Measurements from ENCODE around the gene TPH2.

TPH2 gene

GRCh38 chr12:71938728-71939385 lies at the start of gene TPH2:
Gene TPH2 (plus strand): TSS chr12:71938845. CDS start chr12:71938987, 142 bp downstream.
- H3K9ac ChIP-seq (ENCODE audit: insufficient read length, low read depth), result no peak within 1 kb of the TSS
- no peaks in the 10 kb centered on the region for H3K4me1 ChIP-seq (ENCODE audit: insufficient read depth, insufficient read length)
- TF ChIP-seq ZNF274 (IDR thresholded peaks at IDR 0.05; ENCODE audit: low read depth, low read length) (no peak), SUZ12 (IDR thresholded peaks at IDR 0.05; ENCODE audit: extremely low read depth, insufficient read depth, insufficient read length) (no peak), YY1 (IDR thresholded peaks at IDR 0.05; ENCODE audit: insufficient read depth, insufficient read length) (no peak)
- no peaks in the 10 kb centered on the region for H3K27me3 ChIP-seq (ENCODE audit: insufficient read depth, insufficient read length)
- DNase-seq (ENCODE audit: low read depth, low spot score), result peak; percentile 89
- H3K4me3 ChIP-seq (ENCODE audit: insufficient read length, low read depth), result no peak within 1 kb of the TSS
- no peaks in the 10 kb centered on the region for H3K9me3 ChIP-seq (ENCODE audit: insufficient read depth, low read length)
- no peaks in the 10 kb centered on the region for H3K36me3 ChIP-seq (ENCODE audit: insufficient read depth, insufficient read length, low read length)

- Histone ChIP-seq H3K36me3 (ENCODE audit: insufficient read depth, insufficient read length, low read length) (peaks cover 4% of the 10 kb centered on the region), H3K4me1 (ENCODE audit: insufficient read depth, insufficient read length) (no peaks in the 10 kb centered on the region), H3K9ac (ENCODE audit: insufficient read length, low read depth) (no peak overlapping the region), H3K4me3 (ENCODE audit: insufficient read length, low read depth) (no peak overlapping the region), H3K27me3 (ENCODE audit: insufficient read depth, insufficient read length) (no peaks in the 10 kb centered on the region), H3K9me3 (ENCODE audit: insufficient read depth, low read length) (no peaks in the 10 kb centered on the region)
- DNase-seq (ENCODE audit: low read depth, low spot score), result no peak
- TF ChIP-seq ZNF274 (IDR thresholded peaks at IDR 0.05; ENCODE audit: low read depth, low read length), result no peak
- TF ChIP-seq YY1 (IDR thresholded peaks at IDR 0.05; ENCODE audit: insufficient read depth, insufficient read length), result no peak
- TF ChIP-seq SUZ12 (IDR thresholded peaks at IDR 0.05; ENCODE audit: extremely low read depth, insufficient read depth, insufficient read length), result no peak
Measured at GRCh38 chr12:71890475-71890874, 48.2 kb upstream of the TPH2 start.

GRCh38 chr12:71892059-71892458 lies 46.6 kb upstream of the TPH2 start:
- H3K27me3 ChIP-seq (ENCODE audit: insufficient read depth, insufficient read length), result no peaks in the 10 kb centered on the region
- no peak for TF ChIP-seq YY1 (IDR thresholded peaks at IDR 0.05; ENCODE audit: insufficient read depth, insufficient read length)
- no peak for TF ChIP-seq ZNF274 (IDR thresholded peaks at IDR 0.05; ENCODE audit: low read depth, low read length)
- H3K9me3 ChIP-seq (ENCODE audit: insufficient read depth, low read length), result no peaks in the 10 kb centered on the region
- H3K4me3 ChIP-seq (ENCODE audit: insufficient read length, low read depth), result no peak overlapping the region
- no peaks in the 10 kb centered on the region for H3K4me1 ChIP-seq (ENCODE audit: insufficient read depth, insufficient read length)
- no peak overlapping the region for H3K9ac ChIP-seq (ENCODE audit: insufficient read length, low read depth)
- peaks cover 17% of the 10 kb centered on the region for H3K36me3 ChIP-seq (ENCODE audit: insufficient read depth, insufficient read length, low read length)
- no peak for DNase-seq (ENCODE audit: low read depth, low spot score)

GRCh38 chr12:71896205-71896882 lies 42.3 kb upstream of the TPH2 start:
- H3K9ac ChIP-seq (ENCODE audit: insufficient read length, low read depth), result no peak overlapping the region
- H3K9me3 ChIP-seq (ENCODE audit: insufficient read depth, low read length), result no peaks in the 10 kb centered on the region
- no peak overlapping the region for H3K4me3 ChIP-seq (ENCODE audit: insufficient read length, low read depth)
- no peaks in the 10 kb centered on the region for H3K27me3 ChIP-seq (ENCODE audit: insufficient read depth, insufficient read length)
- DNase-seq (ENCODE audit: low read depth, low spot score), result no peak
- H3K4me1 ChIP-seq (ENCODE audit: insufficient read depth, insufficient read length), result no peaks in the 10 kb centered on the region
- H3K36me3 ChIP-seq (ENCODE audit: insufficient read depth, insufficient read length, low read length), result peaks cover 44% of the 10 kb centered on the region
- TF ChIP-seq SUZ12 (IDR thresholded peaks at IDR 0.05; ENCODE audit: extremely low read depth, insufficient read depth, insufficient read length), result no peak
- no peak for TF ChIP-seq YY1 (IDR thresholded peaks at IDR 0.05; ENCODE audit: insufficient read depth, insufficient read length)
- no peak for TF ChIP-seq ZNF274 (IDR thresholded peaks at IDR 0.05; ENCODE audit: low read depth, low read length)

- peaks cover 49% of the 10 kb centered on the region for H3K36me3 ChIP-seq (ENCODE audit: insufficient read depth, insufficient read length, low read length)
- DNase-seq (ENCODE audit: low read depth, low spot score), result no peak
Measured at GRCh38 chr12:71900091-71900490, 38.6 kb upstream of the TPH2 start.

GRCh38 chr12:71904629-71905028 lies 34.0 kb upstream of the TPH2 start:
- Histone ChIP-seq H3K27me3 (ENCODE audit: insufficient read depth, insufficient read length) (no peaks in the 10 kb centered on the region), H3K4me3 (ENCODE audit: insufficient read length, low read depth) (no peak overlapping the region), H3K4me1 (ENCODE audit: insufficient read depth, insufficient read length) (no peaks in the 10 kb centered on the region), H3K9me3 (ENCODE audit: insufficient read depth, low read length) (no peaks in the 10 kb centered on the region), H3K36me3 (ENCODE audit: insufficient read depth, insufficient read length, low read length) (peaks cover 36% of the 10 kb centered on the region), H3K9ac (ENCODE audit: insufficient read length, low read depth) (no peak overlapping the region)
- no peak for DNase-seq (ENCODE audit: low read depth, low spot score)
- TF ChIP-seq YY1 (IDR thresholded peaks at IDR 0.05; ENCODE audit: insufficient read depth, insufficient read length), result no peak
- no peak for TF ChIP-seq ZNF274 (IDR thresholded peaks at IDR 0.05; ENCODE audit: low read depth, low read length)
- no peak for TF ChIP-seq SUZ12 (IDR thresholded peaks at IDR 0.05; ENCODE audit: extremely low read depth, insufficient read depth, insufficient read length)

More at GRCh38 chr12:71900091-71900490, 38.6 kb upstream of the TPH2 start:
- Histone ChIP-seq H3K4me3 (ENCODE audit: insufficient read length, low read depth) (no peak overlapping the region), H3K9me3 (ENCODE audit: insufficient read depth, low read length) (no peaks in the 10 kb centered on the region), H3K4me1 (ENCODE audit: insufficient read depth, insufficient read length) (no peaks in the 10 kb centered on the region), H3K9ac (ENCODE audit: insufficient read length, low read depth) (no peak overlapping the region), H3K27me3 (ENCODE audit: insufficient read depth, insufficient read length) (no peaks in the 10 kb centered on the region)
- TF ChIP-seq YY1 (IDR thresholded peaks at IDR 0.05; ENCODE audit: insufficient read depth, insufficient read length), result no peak
- TF ChIP-seq SUZ12 (IDR thresholded peaks at IDR 0.05; ENCODE audit: extremely low read depth, insufficient read depth, insufficient read length), result no peak

- no peaks in the 10 kb centered on the region for H3K9me3 ChIP-seq (ENCODE audit: insufficient read depth, low read length)
- H3K9ac ChIP-seq (ENCODE audit: insufficient read length, low read depth), result no peak overlapping the region
- no peaks in the 10 kb centered on the region for H3K36me3 ChIP-seq (ENCODE audit: insufficient read depth, insufficient read length, low read length)
- no peak overlapping the region for H3K4me3 ChIP-seq (ENCODE audit: insufficient read length, low read depth)
- no peaks in the 10 kb centered on the region for H3K4me1 ChIP-seq (ENCODE audit: insufficient read depth, insufficient read length)
- no peak for DNase-seq (ENCODE audit: low read depth, low spot score)
- no peaks in the 10 kb centered on the region for H3K27me3 ChIP-seq (ENCODE audit: insufficient read depth, insufficient read length)
- TF ChIP-seq ZNF274 (IDR thresholded peaks at IDR 0.05; ENCODE audit: low read depth, low read length), result no peak
- no peak for TF ChIP-seq SUZ12 (IDR thresholded peaks at IDR 0.05; ENCODE audit: extremely low read depth, insufficient read depth, insufficient read length)
- TF ChIP-seq YY1 (IDR thresholded peaks at IDR 0.05; ENCODE audit: insufficient read depth, insufficient read length), result no peak
Measured at GRCh38 chr12:71935594-71935993, 3.1 kb upstream of the TPH2 start.
